IPS-18c (cell line): ENCODE data around the gene IDI1.

ENCODE experiments used
- H3K4me3 ChIP-seq: 2 replicates; pipeline ENCODE4 v1.7.0; 2013; ENCODE audit warnings: low read depth, mild to moderate bottlenecking, low read length, moderate library complexity; ENCODE audit not compliant: insufficient read depth
- H3K9me3 ChIP-seq: one replicate; pipeline ENCODE4 v1.6.1; 2013; ENCODE audit warnings: mild to moderate bottlenecking, low read length, moderate library complexity; ENCODE audit not compliant: control insufficient read depth, insufficient read depth

The IDI1 gene

GRCh38 chr10:1048732-1049424 lies at the start of gene IDI1:
IDI1 (minus strand) TSS chr10:1049119; CDS start chr10:1049003, 116 bp downstream.
- H3K4me3 ChIP-seq, result peak within 1 kb of the TSS; percentile 95
- no peaks in the 10 kb centered on the region for H3K9me3 ChIP-seq

DNA sequence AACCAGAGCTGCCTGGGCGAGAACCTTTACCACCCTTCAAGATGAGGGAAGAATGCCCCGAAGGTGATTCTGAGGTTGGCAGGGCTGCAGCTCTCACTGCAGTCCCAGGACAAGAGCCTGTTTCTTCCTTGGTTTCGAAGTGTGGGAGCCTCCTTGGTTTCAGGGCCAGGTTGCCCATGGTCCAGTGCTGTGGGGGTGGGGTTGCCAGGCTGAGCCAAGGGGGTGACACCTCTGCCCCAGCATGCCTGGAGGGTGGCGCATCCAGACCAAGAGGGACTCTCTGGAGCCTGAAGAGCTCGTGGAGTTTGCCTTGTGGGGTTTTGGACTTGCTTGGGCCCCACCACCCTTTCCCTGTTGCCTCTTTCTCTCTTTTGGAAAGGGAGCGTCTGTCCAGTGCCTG lies 48.5 kb upstream of the IDI1 start:
- Histone ChIP-seq H3K4me3 (no peak overlapping the region), H3K9me3 (no peaks in the 10 kb centered on the region)

- Histone ChIP-seq H3K9me3 (no peaks in the 10 kb centered on the region), H3K4me3 (no peak overlapping the region)
Measured at GRCh38 chr10:1096287-1096889, 47.5 kb upstream of the IDI1 start.

GRCh38 chr10:1095498-1095897 lies 46.6 kb upstream of the IDI1 start:
- no peaks in the 10 kb centered on the region for H3K9me3 ChIP-seq
- no peak overlapping the region for H3K4me3 ChIP-seq

DNA sequence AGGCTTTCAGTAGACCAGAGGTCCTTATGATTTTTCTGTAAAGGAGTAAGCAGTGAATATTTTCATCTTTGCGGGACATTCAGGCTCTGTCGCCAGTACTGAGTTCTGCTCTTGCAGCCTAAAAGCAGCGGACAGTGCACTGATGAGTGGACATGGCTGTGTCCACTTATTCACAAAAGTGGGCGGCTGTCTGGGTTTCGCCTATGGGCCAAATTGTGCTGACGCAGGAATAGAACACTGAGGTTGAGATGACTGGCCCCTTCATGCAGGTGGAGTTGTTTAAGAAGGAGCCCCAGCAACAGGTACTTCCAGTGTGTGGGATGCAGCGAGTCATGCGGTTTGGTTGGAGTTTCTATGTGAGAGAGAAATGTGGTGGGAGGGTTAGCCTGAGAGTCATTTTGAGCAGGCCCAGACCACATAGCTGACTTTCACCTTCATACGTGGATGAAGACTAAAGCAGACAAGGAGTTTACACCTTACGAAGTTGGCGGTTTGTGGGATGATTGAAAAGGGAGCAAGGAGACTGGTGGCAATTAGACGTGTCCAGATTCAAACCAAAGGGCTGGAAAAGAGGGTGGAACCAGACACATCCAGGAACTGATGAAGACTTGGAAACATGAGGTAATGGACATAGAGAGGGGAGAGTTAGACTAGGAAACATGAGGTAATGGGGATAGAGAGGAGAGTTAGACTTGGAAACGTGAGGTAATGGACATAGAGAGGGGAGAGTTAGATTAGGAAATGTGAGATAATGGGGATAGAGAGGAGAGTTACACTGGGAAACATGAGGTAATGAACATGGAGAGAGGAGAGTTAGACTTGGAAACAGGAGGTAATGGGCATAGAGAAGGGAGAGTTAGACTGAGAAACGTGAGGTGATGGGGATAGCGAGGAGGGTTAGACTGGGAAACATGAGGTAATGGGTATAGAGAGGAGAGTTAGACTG lies 45.5 kb upstream of the IDI1 start:
- Histone ChIP-seq H3K4me3 (no peak overlapping the region), H3K9me3 (no peaks in the 10 kb centered on the region)

DNA sequence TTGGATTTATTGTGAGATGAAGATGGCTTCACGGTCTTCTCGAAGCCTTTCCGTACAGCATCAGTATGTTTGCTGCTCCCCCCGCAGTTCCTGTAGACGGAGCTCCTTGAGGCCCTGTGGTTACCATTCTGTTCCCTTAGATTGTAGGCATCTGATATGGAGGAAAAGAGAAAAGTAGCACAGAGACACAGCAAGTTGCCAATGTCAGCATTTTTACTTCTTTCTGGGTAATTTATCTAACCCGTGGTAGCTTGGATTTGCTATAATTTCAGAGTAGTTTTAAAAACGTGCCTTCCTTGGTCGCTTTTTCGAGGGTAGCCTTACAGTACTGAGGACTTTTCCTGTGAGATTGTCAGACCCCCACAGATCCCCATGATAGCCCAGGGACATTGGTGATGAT lies 44.8 kb upstream of the IDI1 start:
- H3K4me3 ChIP-seq, result no peak overlapping the region
- no peaks in the 10 kb centered on the region for H3K9me3 ChIP-seq

- H3K9me3 ChIP-seq, result no peaks in the 10 kb centered on the region
- no peak overlapping the region for H3K4me3 ChIP-seq
Measured at GRCh38 chr10:1090696-1091095, 41.8 kb upstream of the IDI1 start.

DNA sequence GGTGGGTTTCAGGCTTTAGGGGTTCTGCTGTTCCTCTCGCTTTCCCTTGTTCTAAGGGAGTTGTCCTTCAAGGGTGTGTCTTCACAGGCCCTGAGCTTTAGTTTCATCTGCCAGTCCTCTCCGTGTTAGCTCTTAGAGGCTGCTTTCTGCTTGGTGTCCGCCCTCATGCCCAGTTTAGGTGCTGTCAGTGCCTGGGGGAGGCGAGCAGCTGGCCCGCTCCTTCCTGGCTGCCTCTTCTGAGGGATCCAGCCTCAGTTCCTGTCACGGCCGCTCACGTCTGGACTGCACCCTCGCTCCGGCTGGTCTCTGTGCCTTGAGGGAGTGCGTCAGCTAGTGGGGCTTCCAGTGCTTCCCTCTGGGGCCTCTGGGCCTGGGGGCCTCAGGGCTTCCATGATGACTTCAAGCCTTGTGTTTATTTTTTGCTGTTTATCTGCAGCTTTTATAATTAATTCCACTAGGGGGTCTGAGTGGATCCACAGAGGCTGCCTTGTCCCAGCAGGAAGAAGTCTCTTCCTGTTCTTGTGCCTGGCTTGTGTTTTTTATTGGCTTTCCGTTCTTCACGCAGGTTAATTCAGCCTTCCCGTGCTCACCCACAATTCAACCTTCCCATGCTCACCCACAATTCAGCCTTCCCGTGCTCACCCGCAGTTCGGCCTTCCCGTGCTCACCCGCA lies 40.2 kb upstream of the IDI1 start:
- Histone ChIP-seq H3K4me3 (no peak overlapping the region), H3K9me3 (no peaks in the 10 kb centered on the region)

- H3K9me3 ChIP-seq, result no peaks in the 10 kb centered on the region
- H3K4me3 ChIP-seq, result no peak overlapping the region
Measured at GRCh38 chr10:1086787-1087186, 37.9 kb upstream of the IDI1 start.

- H3K9me3 ChIP-seq, result no peaks in the 10 kb centered on the region
- no peak overlapping the region for H3K4me3 ChIP-seq
Measured at GRCh38 chr10:1085258-1085657, 36.3 kb upstream of the IDI1 start.

DNA sequence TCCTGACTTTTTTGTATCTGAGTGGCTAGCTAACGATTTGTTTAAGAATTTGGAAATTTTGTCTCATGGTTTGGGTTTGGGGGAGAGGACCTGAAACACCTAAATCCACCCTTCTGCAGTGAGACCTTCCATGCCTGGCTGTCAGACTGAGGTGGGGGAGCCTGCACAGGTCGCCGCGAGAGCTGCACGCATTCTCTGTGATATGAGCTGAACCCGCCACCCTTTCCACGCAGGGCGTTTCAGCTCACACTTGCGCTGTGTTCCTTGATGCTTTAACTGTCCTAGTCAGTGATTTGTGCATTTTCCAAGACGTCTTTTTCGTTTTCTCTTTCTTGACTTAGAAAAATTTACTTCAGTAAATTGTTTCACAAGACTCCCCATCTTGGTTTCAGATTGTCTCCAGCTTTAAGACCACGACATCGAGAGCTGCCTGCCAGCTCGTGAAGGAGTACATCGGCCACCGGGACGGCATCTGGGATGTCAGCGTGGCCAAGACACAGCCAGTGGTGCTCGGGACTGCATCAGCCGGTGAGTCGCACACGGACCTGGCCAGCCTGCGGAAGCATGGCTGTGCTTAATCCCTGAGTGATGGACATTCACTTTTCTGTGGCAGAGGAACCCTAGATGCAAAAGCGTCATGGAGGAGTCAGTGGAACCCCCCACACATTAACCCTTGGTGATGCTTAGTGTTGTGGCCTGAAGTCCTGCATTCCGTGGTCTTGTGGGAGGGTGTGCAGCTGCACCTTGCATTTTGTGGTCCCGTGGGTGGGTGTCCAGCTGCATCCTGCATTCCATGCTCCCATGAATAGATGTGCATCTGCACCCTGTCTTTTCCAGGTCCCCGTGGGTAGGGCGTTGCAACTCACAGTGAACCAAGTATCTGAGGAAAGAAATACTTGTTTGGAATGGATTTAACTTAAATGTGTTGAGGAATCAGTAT lies 35.4 kb upstream of the IDI1 start:
- Histone ChIP-seq H3K9me3 (no peaks in the 10 kb centered on the region), H3K4me3 (no peak overlapping the region)

GRCh38 chr10:1083581-1083980 lies 34.7 kb upstream of the IDI1 start:
- Histone ChIP-seq H3K9me3 (no peaks in the 10 kb centered on the region), H3K4me3 (no peak overlapping the region)

DNA sequence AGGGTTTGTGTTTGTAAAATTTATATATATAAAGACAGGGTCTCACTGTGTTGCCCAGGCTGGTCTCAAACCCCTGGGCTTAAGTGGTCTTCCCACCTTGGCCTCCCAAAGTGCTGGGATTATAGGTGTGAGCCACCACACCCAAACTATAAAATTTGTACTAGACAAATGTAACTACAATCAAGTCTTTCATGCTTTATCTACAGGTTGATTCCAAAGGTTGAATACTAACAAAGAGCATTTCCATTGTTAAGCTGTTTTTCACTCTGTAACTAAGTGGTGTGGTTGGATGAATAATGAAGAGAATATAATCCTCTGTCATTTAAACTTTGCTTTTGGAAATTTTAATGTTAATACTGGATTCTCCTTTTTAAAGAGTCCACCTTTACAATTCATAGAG lies 29.7 kb upstream of the IDI1 start:
- H3K9me3 ChIP-seq, result no peaks in the 10 kb centered on the region
- H3K4me3 ChIP-seq, result no peak overlapping the region

DNA sequence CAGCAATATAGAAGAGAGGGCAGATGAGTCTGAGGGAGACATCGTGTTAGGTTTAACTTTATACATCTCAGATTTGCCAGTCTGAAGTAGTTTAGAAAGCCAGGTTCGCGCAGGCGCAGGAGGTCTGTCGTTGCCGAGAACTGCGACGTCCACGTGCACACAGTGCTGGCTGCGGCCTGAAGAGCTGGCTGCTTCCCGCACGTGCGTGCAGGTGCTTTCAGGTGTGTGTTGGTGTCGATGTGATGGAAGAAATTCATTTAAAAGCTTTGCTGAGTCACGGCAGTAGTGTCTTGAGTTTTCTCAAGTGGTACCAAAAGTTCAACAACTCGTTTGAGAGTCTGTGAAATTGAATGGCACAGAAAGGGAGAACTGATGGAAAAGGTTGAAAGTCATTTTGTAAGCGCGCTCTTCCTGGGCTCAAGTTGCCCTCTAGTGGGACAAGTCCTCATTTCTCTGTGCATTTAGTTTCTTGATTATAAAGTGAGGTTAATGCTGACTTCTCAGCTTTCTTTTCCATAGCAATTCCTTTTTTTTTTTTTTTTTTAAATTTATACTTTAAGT lies 25.9 kb upstream of the IDI1 start:
- Histone ChIP-seq H3K9me3 (no peaks in the 10 kb centered on the region), H3K4me3 (no peak overlapping the region)

DNA sequence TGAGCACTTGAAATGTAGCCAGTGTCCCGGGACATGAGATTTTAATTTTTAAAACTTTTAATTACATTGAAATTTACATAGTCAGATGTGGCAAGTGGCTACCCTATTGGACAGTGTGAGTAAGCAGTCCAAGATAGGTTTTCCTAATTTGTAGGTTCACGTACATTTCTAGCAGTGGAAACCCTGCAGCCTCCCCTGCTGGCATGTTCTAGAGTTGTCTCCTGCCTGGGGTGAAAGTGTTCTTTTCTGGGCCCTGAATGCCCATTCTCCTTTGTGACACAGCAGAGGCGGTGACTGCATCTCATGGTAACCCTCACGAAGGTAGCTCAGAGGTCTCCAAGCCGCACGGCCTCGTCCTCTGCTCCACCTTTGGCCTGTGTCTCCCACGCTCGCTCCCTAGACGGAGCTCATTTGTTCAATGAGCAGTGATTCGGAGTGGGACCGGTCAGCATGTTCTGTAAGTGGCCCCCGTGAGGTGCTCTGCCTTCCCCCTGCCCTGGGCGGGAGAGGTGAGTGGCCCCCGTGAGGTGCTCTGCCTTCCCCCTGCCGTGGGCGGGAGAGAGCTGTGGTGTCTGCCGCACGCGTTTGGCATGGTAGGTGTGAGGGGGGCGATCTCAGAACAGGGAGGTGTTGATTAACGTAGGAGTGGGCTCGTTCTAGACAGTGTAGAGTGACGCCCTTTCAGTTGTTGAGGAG lies 25.3 kb upstream of the IDI1 start:
- H3K4me3 ChIP-seq, result no peak overlapping the region
- H3K9me3 ChIP-seq, result no peaks in the 10 kb centered on the region

DNA sequence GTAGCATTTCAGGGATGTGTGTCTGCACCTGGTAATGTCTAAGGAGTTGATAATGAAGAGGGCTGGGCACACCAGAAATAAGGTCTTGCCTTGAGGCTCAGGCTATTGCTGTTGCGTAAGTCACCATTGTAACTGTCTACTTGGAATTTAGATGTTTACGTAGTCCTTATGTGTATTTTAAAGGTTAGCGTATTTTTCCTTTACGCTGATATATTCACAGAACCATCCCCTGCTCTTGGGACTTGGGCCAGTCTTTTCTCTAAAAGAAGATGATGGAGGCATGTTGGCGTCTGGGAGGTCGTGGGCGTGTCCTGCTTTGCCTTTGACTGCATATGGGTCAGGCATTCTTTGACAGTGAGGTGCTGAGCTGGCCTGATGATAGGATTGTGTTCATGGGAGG lies 22.0 kb upstream of the IDI1 start:
- Histone ChIP-seq H3K9me3 (no peaks in the 10 kb centered on the region), H3K4me3 (no peak overlapping the region)
